Measurements from ENCODE around the gene PRAC2.

GRCh38 chr17:48733632-48734328 is 10.8 kb downstream of the PRAC2 start:
- TF ChIP-seq CREB5 (CRISPR knock-in tag; IDR thresholded peaks at IDR 0.05; ENCODE audit: low read depth), result no peak
- TF ChIP-seq ZNF70 (CRISPR knock-in tag; IDR thresholded peaks at IDR 0.05), result no peak
- TF ChIP-seq ZC3H10 (CRISPR knock-in tag; IDR thresholded peaks at IDR 0.05), result no peak
- TF ChIP-seq ARNTL (CRISPR knock-in tag; IDR thresholded peaks at IDR 0.05; ENCODE audit: borderline replicate concordance, low read depth), result no peak
- no peak for TF ChIP-seq GLIS3 (CRISPR knock-in tag; IDR thresholded peaks at IDR 0.05)
- no peak for TF ChIP-seq PPARA (CRISPR knock-in tag; IDR thresholded peaks at IDR 0.05; ENCODE audit: borderline replicate concordance)
- no peak for TF ChIP-seq TSHZ2 (CRISPR knock-in tag; IDR thresholded peaks at IDR 0.05)
- no peak for TF ChIP-seq TCF4 (CRISPR knock-in tag; IDR thresholded peaks at IDR 0.05; ENCODE audit: borderline replicate concordance)
- no peak for TF ChIP-seq RARB (CRISPR knock-in tag; IDR thresholded peaks at IDR 0.05)
- TF ChIP-seq, protein P1, sequence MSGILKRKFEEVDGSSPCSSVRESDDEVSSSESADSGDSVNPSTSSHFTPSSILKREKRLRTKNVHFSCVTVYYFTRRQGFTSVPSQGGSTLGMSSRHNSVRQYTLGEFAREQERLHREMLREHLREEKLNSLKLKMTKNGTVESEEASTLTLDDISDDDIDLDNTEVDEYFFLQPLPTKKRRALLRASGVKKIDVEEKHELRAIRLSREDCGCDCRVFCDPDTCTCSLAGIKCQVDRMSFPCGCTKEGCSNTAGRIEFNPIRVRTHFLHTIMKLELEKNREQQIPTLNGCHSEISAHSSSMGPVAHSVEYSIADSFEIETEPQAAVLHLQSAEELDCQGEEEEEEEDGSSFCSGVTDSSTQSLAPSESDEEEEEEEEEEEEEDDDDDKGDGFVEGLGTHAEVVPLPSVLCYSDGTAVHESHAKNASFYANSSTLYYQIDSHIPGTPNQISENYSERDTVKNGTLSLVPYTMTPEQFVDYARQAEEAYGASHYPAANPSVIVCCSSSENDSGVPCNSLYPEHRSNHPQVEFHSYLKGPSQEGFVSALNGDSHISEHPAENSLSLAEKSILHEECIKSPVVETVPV (CRISPR knock-in tag; IDR thresholded peaks at IDR 0.05), result no peak
- TF ChIP-seq ISL1 (CRISPR knock-in tag; IDR thresholded peaks at IDR 0.05), result no peak
